Measurements from ENCODE around the gene TRA2A. TPM values are rescaled to one million over a fixed set of nuclear protein-coding genes. Genes with fewer than 3 reads are reported as not detected.
A peak's percentile ranks its signal among the peaks of the same experiment; 100 is the strongest.

Gene TRA2A
- total and polyA plus RNA-seq, 2 of the 13 experiments (the other 11 are each of a cell fraction or from before 2014, with no cell fraction given) = 39.1 to 41.6 TPM

DNA sequence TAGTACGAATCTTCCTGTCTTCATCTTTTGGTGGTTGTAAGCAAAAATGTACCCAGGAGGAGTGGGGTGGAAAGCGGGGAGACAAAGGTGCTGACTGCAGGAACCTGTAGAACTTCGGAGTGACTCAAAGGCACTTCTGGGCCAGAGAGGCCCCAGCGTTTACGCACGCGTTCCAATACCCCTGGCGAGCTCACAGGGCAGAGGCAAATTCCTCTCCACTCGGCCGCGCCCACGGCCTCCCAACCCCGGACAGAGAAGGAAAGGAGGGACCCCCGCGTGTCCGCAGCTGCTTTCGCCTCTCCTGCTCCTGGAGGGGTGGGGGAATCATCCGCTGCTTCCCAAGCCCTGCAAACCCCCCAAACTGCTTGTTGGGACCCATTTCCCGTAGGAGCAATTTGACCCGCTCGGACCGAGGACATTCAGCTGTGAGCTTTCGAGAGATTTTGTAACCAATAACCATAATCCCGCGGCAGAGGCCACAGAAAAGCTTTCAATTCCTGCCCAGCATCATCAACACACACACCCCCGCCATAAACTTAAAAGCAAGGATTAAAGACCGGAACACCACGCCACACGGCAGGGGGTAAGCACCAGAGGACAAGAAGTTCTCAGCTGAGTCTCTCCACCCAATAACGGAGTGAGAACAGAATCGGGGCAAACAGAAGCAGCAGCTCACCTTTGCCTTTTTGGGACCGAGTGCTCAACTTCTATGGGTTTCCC is 63.8 kb downstream of the TRA2A start (continued):
- TF ChIP-seq NONO (IDR thresholded peaks at IDR 0.05) = no peak
- no peak; the same call in 1 of the 2 replicates for TF ChIP-seq NONO (CRISPR knock-in tag; conservative IDR thresholded peaks at IDR 0.05)
- TF ChIP-seq ETV5 (CRISPR knock-in tag; IDR thresholded peaks at IDR 0.05; ENCODE audit: borderline replicate concordance) = no peak; the same call in 1 of the 2 replicates
- TF ChIP-seq, protein P1, sequence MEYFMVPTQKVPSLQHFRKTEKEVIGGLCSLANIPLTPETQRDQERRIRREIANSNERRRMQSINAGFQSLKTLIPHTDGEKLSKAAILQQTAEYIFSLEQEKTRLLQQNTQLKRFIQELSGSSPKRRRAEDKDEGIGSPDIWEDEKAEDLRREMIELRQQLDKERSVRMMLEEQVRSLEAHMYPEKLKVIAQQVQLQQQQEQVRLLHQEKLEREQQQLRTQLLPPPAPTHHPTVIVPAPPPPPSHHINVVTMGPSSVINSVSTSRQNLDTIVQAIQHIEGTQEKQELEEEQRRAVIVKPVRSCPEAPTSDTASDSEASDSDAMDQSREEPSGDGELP (IDR thresholded peaks at IDR 0.05; ENCODE audit: borderline replicate concordance, low read depth) = peak; percentile 31; the same call in 1 of the 2 replicates
- TF ChIP-seq ZNF564 (CRISPR knock-in tag; IDR thresholded peaks at IDR 0.05) = no peak; the same call in 1 of the 2 replicates
- no peak for TF ChIP-seq RAD21 (CRISPR knock-in tag; IDR thresholded peaks at IDR 0.05)
- TF ChIP-seq ZNF572 (CRISPR knock-in tag; IDR thresholded peaks at IDR 0.05) = no peak
- TF ChIP-seq, protein P2, sequence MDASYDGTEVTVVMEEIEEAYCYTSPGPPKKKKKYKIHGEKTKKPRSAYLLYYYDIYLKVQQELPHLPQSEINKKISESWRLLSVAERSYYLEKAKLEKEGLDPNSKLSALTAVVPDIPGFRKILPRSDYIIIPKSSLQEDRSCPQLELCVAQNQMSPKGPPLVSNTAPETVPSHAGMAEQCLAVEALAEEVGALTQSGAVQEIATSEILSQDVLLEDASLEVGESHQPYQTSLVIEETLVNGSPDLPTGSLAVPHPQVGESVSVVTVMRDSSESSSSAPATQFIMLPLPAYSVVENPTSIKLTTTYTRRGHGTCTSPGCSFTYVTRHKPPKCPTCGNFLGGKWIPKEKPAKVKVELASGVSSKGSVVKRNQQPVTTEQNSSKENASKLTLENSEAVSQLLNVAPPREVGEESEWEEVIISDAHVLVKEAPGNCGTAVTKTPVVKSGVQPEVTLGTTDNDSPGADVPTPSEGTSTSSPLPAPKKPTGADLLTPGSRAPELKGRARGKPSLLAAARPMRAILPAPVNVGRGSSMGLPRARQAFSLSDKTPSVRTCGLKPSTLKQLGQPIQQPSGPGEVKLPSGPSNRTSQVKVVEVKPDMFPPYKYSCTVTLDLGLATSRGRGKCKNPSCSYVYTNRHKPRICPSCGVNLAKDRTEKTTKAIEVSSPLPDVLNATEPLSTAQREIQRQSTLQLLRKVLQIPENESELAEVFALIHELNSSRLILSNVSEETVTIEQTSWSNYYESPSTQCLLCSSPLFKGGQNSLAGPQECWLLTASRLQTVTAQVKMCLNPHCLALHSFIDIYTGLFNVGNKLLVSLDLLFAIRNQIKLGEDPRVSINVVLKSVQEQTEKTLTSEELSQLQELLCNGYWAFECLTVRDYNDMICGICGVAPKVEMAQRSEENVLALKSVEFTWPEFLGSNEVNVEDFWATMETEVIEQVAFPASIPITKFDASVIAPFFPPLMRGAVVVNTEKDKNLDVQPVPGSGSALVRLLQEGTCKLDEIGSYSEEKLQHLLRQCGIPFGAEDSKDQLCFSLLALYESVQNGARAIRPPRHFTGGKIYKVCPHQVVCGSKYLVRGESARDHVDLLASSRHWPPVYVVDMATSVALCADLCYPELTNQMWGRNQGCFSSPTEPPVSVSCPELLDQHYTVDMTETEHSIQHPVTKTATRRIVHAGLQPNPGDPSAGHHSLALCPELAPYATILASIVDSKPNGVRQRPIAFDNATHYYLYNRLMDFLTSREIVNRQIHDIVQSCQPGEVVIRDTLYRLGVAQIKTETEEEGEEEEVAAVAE (CRISPR knock-in tag; IDR thresholded peaks at IDR 0.05; ENCODE audit: borderline replicate concordance) = no peak
- TF ChIP-seq ZNF136 (CRISPR knock-in tag; IDR thresholded peaks at IDR 0.05; ENCODE audit: low read depth) = 0 out of 2 replicates have a peak, but pooled peaks have one; percentile 37
- TF ChIP-seq REPIN1 (CRISPR knock-in tag; IDR thresholded peaks at IDR 0.05; ENCODE audit: borderline replicate concordance, low read depth) = peak; percentile 34; the same call in 1 of the 2 replicates
- no peak for TF ChIP-seq ZFP36L2 (CRISPR knock-in tag; IDR thresholded peaks at IDR 0.05)
- no peak; the same call in 1 of the 2 replicates for TF ChIP-seq NKX3-1 (CRISPR knock-in tag; IDR thresholded peaks at IDR 0.05)
- TF ChIP-seq ZFX (CRISPR knock-in tag; IDR thresholded peaks at IDR 0.05; ENCODE audit: low read depth) = no peak; the same call in none of the 2 replicates
- TF ChIP-seq, protein P3, sequence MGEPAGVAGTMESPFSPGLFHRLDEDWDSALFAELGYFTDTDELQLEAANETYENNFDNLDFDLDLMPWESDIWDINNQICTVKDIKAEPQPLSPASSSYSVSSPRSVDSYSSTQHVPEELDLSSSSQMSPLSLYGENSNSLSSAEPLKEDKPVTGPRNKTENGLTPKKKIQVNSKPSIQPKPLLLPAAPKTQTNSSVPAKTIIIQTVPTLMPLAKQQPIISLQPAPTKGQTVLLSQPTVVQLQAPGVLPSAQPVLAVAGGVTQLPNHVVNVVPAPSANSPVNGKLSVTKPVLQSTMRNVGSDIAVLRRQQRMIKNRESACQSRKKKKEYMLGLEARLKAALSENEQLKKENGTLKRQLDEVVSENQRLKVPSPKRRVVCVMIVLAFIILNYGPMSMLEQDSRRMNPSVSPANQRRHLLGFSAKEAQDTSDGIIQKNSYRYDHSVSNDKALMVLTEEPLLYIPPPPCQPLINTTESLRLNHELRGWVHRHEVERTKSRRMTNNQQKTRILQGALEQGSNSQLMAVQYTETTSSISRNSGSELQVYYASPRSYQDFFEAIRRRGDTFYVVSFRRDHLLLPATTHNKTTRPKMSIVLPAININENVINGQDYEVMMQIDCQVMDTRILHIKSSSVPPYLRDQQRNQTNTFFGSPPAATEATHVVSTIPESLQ (CRISPR knock-in tag; conservative IDR thresholded peaks at IDR 0.05) = no peak
- no peak for TF ChIP-seq IRX3 (CRISPR knock-in tag; IDR thresholded peaks at IDR 0.05; ENCODE audit: borderline replicate concordance, low read depth)
- TF ChIP-seq MXI1 (IDR thresholded peaks at IDR 0.05; ENCODE audit: borderline replicate concordance, low read depth, low read length) = peak; percentile 46; the same call in 1 of the 3 replicates
- peak; percentile 63; the same call in 1 of the 2 replicates for TF ChIP-seq ZNF749 (CRISPR knock-in tag; IDR thresholded peaks at IDR 0.05; ENCODE audit: borderline replicate concordance)
- TF ChIP-seq ZNF260 (CRISPR knock-in tag; IDR thresholded peaks at IDR 0.05; ENCODE audit: borderline replicate concordance, low read depth) = no peak
- TF ChIP-seq, protein P4, sequence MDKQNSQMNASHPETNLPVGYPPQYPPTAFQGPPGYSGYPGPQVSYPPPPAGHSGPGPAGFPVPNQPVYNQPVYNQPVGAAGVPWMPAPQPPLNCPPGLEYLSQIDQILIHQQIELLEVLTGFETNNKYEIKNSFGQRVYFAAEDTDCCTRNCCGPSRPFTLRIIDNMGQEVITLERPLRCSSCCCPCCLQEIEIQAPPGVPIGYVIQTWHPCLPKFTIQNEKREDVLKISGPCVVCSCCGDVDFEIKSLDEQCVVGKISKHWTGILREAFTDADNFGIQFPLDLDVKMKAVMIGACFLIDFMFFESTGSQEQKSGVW (CRISPR knock-in tag; IDR thresholded peaks at IDR 0.05; ENCODE audit: borderline replicate concordance) = 0 out of 2 replicates have a peak, but pooled peaks have one; percentile 17

Data from HepG2 (cell line).